Measurements from ENCODE around the gene COL8A1.

DNA sequence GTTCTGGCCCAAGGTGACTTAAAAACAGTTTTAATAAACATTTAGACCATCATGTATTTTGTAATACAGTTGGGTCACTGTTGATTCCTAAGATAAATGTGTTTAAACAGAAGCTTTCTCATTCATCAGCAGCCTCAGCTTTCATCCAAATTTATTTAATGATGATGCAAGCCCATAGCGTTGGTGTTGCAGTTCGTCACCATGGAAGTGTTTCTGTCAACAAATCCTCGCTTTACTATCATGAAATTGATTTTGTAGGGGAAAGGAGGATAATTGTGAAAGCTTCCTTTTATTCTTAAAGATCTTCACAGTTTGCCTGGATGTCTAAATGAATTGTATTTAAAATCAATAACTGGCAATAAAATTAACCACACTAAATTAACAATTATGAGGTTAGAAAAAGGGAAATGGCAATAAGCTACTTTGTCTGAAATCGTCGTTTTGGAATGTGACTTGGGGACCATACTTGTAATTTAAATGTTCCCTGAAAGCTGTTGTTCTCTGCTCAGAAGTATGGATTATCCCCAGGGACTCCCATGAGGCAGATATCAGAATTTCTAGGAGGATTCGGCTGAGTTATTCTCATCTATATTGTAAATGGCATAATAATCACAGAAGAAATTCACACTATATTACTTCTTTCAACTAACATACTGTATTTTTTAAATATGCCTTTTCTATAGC, 208.2 kb downstream of the COL8A1 start:
- TF ChIP-seq, protein P1, sequence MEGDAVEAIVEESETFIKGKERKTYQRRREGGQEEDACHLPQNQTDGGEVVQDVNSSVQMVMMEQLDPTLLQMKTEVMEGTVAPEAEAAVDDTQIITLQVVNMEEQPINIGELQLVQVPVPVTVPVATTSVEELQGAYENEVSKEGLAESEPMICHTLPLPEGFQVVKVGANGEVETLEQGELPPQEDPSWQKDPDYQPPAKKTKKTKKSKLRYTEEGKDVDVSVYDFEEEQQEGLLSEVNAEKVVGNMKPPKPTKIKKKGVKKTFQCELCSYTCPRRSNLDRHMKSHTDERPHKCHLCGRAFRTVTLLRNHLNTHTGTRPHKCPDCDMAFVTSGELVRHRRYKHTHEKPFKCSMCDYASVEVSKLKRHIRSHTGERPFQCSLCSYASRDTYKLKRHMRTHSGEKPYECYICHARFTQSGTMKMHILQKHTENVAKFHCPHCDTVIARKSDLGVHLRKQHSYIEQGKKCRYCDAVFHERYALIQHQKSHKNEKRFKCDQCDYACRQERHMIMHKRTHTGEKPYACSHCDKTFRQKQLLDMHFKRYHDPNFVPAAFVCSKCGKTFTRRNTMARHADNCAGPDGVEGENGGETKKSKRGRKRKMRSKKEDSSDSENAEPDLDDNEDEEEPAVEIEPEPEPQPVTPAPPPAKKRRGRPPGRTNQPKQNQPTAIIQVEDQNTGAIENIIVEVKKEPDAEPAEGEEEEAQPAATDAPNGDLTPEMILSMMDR (conservative IDR thresholded peaks at IDR 0.05): no peak
- no peak for TF ChIP-seq EZH2 (IDR thresholded peaks at IDR 0.05; ENCODE audit: low read depth)

Measured in PC-9 (cell line).